Stimulated activated naive CD4-positive, alpha-beta T cell treated with Interleukin-2 at 50 U/mL for 16 hours (primary cell): ENCODE measurements around the gene PRPF38B.
"Not testable (repeated sequence)": the region's sequence is repeated elsewhere in the genome, so short reads cannot be mapped to it uniquely, and the experiment has no call there.

ENCODE experiments used
- DNase-seq: peaks from one replicate; lab custom pipeline; 2025; lab: John Stamatoyannopoulos, UW

Gene PRPF38B

GRCh38 chr1:108679586-108680213 lies 12.4 kb upstream of the PRPF38B start:
- no peak for DNase-seq

DNA sequence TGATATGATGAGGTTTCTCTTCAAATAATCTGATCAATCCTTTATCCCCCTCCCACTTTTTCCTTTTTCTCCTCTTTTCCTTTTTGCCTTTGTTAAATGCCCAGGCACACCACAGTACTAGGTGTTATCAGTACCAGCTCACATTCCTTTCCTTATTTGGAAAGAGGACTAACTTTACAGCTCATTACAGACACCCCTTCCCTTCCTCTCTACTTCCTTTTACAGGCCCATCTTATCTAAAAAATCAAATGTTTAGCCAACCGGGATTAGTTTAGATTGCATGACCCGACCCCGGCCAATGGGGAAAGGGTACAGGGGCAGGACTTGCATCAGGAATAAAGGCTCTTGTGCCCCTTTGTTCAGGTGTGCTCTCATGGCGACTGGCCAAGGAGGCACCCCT lies 10.4 kb upstream of the PRPF38B start:
- not testable (repeated sequence) for DNase-seq

- no peak for DNase-seq
These were observed 6.6 kb upstream of the PRPF38B start for GRCh38 chr1:108685529-108685928.

DNA sequence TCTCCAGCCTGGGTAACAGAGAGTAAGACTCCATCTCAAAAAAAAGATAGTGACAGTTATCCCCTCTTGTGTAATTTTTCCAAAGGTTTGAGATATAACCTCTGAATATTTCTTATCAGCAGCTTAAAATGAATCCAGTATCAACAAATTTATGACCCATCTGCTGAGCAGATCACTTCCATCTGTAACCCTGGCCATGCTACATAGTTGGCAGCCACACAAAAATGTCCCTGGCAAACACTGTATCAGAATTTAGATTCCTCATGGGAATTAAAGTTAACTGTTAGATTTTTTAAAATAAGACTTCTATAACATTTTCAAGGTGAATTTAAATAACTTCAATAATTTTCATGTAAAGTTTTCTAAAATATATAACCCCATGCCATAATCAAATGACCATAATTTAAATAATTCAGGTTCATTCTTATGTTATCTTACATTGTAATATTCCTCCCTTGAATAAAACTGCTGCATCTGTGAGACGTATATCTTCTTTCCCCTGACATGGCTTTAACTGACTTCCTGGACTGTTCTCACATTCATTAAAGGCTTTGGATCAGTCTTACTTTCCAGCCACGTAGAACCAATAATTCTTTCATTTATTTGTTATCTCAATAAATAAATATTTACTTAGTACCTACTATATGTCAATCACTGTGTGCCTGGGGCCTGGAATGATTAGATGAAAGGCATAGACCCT lies 5.3 kb upstream of the PRPF38B start:
- no peak for DNase-seq

DNA sequence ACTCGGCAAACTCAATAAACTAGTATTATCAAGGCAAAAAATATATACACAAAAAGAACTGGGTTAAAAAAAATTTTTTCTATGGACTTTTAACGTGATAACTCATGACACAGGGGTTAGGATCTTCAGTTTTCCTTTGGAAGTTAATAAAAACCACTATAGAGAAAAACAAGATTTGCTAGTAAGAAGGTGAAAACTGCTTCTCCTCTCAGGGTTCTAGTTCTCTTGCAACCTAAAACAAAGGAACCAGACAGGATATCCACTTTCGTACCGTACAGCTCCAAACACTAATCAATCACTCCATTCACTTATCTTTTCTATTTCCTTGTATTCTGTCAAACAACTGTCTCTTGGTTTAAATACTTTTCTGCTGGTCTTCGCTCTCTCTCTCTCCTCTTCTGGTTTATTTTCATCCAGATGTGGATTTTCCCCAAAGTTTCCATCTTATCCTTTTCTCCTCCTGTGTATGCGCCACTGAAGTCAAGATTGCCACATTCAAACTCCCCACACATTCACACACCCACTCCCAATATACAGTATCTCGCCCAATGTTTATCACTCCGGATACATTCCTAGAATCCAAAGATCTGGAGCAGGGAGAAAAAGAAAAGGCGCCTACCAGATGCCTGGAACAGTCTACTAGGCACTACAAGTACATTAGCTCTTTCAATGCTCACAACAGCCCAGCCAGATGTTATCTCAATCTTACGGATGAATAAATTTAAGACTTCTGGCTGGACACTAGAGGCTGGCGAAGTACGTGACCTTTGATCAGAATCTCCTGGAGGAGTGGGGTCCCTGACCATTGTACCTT lies 775 bp upstream of the PRPF38B start:
- no peak for DNase-seq

- peak; percentile 72 for DNase-seq
These were observed 880 bp downstream of the PRPF38B start for GRCh38 chr1:108692724-108693655.

GRCh38 chr1:108695535-108695934 lies 3.4 kb downstream of the PRPF38B start:
- DNase-seq, result no peak

GRCh38 chr1:108699375-108700332 lies 7.5 kb downstream of the PRPF38B start:
- DNase-seq, result no peak

- no peak for DNase-seq
These were observed 9.2 kb downstream of the PRPF38B start for GRCh38 chr1:108701176-108701849.

- not testable (repeated sequence) for DNase-seq
These were observed 10.0 kb downstream of the PRPF38B start for GRCh38 chr1:108702109-108702508.

DNA sequence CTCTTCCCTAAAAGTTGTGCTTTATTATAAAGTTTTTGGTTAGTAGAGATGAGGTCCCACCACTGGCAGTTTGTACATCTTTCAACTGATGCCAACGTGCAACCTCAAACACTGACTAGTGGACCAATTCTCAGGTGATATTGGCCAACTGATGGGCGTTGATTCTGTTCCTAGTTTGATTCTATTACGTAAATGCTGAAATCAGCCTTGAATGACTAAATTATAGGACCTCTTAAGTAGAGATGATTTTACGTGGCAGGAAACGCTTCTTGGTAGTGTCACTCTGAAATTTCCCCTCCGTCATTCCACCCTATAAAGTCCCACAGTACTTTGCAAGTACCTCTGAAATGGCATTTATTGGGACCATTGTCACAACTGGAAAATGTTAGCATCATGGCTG lies 11.8 kb downstream of the PRPF38B start:
- peak; percentile 5 for DNase-seq

- no peak for DNase-seq
These were observed 12.4 kb downstream of the PRPF38B start for GRCh38 chr1:108704496-108704895.

DNA sequence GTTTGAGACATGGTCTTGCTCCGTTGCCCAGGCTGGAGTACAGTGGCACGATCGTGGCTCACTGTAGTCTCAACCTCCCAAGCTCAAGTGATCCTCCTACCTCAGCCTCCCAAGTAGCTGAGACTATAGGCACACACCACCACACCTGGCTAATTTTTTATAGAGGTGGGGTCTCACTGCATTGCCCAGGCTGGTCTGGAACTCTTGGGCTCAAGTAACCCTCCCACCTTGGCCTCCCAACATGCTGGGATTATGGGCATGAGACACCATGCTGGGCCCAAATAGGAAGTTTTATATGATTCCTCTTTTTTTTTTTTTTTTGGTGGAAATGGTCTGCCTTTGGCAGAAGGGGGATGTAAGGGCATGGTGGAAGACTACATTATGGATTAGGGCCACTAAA lies 14.5 kb downstream of the PRPF38B start:
- DNase-seq, result no peak

DNA sequence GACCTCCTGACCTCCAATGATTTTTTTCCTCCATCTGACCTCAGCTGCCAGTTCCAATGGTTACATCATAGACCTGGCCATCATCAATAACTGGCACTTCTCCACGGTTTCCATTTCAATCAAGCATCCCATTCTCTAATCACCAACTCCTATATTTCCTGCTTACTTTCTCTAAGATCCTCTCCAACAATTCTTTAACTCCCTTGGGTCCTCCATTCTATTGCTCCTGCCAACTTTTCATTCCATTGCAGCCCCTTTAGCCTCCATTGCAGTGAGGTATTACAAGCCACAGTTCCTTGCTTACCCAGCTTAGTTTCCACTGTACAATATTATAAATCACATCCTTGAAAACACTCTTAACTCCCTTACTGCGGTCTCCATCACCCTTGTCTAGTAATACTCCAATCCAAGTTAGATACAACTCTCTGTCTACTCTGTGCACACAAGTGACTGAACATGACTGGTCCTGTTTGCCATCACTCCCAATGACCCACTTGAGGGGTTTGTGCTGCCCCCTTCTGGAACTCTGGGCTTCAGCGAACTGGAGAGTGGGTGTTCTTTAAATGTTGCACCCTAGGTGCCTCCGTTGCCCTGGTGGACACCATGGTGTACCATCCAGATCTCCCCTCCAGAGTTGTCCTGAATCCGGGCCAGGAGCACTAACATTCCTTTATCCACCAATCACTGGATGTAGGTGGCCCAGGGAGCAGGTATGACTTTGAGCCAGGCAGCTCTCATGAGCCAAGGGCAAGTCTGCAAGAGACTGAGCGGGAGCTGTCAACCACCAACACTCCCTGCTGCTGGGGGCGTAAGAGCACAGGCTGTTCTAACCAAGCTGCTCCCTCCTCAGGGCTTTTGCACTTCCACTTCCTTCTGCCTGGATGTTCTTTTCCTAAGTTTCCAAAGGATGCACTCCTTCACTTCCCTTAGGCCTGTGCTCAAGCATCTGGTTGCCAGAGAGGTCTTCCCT lies 16.9 kb downstream of the PRPF38B start:
- peak; percentile 46 for DNase-seq

GRCh38 chr1:108712606-108713150 lies 20.6 kb downstream of the PRPF38B start, which contains the start of gene FNDC7:
Gene FNDC7 (plus strand): TSS chr1:108712908. CDS start chr1:108712934, 26 bp downstream.
- no peak for DNase-seq

DNA sequence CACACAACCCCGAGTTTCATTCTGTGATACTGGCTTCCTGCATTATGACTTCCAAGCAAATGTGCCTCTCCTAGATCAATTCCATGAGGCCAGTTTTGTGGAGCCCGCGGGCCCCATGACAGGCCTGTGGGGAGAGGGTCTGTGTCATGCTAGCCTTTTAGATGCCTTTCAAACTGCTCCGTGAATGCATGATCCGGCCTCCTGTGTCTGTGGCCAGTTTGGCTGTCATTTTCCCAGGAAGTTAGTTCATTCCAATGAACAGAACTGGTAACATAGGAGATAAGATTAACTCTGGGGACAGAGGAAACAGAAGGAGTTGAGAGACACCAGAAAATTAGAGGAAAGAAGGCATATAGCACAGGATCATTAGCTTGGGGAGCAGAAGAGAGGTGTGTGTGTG lies 23.8 kb downstream of the PRPF38B start:
- DNase-seq, result no peak

DNA sequence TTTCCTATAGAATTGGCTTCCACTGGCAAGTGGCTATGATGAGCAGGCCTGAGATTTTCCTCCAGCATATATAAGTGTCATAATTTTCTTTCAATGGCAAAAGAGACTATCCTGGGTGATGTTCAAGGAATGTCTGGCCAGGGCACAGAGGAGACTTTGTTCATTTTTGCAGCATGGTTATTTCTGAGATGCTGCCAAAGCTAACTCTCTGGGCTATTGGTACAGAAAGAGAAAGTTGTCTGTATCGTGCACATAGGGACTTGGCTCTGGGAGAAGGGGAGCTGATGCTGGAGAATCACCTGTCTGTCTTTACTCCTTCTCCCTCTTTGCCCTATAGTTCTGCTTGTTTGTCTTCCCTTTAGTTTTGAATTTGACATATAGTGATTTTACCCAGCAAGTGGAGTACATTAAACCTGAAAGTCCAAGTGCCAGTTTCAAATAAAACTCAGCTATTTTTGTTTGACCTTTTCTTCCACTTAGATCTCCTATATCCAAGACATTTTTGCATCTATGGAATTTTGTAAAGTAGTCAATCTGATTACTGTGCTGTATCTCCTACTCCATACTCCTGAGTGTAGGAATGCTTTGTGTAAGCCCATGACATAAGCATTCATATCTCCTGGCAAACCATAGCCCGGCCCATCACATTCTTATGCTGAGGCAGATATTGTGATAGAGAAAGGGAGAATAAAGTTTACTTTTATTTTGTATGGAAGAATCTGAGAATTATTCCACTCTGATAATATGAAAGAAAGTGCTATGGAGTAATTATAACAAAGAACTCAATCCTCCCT lies 24.5 kb downstream of the PRPF38B start:
- DNase-seq, result no peak
